Fibroblast of lung (primary cell): ENCODE measurements around the gene LRRC8A. TPM values are rescaled to one million over a fixed set of nuclear protein-coding genes. Genes with fewer than 3 reads are reported as not detected.

Experiments
- DNase-seq, 2 donors: peaks; one replicate each; pipeline versions ENCODE4 v3.0.0 to v3.0.0-alpha.2; 2010; ENCODE audit warnings: low read depth in 2 of 2
- H2AFZ ChIP-seq: 2 replicates; pipeline ENCODE4 v1.5.1; 2012; ENCODE audit warnings: low read length, control low read depth, inconsistent platforms
- H3K27ac ChIP-seq: 2 replicates; pipeline ENCODE4 v1.5.1; 2011; ENCODE audit warnings: low read length, control low read depth; ENCODE audit not compliant: insufficient read depth
- H3K27me3 ChIP-seq: 2 replicates; pipeline ENCODE4 v1.5.1; 2011; ENCODE audit warnings: mild to moderate bottlenecking, low read length; ENCODE audit not compliant: control insufficient read depth, insufficient read depth
- H3K36me3 ChIP-seq: 2 replicates; pipeline ENCODE4 v1.5.1; 2011; ENCODE audit warnings: low read length; ENCODE audit not compliant: control insufficient read depth, insufficient read depth
- H3K4me1 ChIP-seq: 2 replicates; pipeline ENCODE4 v1.5.1; 2011; ENCODE audit warnings: low read length; ENCODE audit not compliant: control insufficient read depth, insufficient read depth; ENCODE audit errors: extremely low read depth
- H3K4me2 ChIP-seq: 2 replicates; pipeline ENCODE4 v1.5.1; 2011; ENCODE audit warnings: low read length, control low read depth; ENCODE audit not compliant: insufficient read depth; ENCODE audit errors: extremely low read depth
- H3K4me3 ChIP-seq, 4 experiments: fragments of 200-600 bp in 1 of 4; sonication (generic) in 1 of 4; replicated peaks in 1 of 4; 2 replicates each; pipeline ENCODE4 v1.5.1; 2011 to 2016; ENCODE audit warnings: low read length in 4 of 4, low read depth in 3 of 4, mild to moderate bottlenecking in 3 of 4, control low read depth in 2 of 4, inconsistent platforms in 1 of 4, mixed read lengths in 1 of 4; ENCODE audit not compliant: insufficient read depth in 1 of 4; ENCODE audit errors: control extremely low read depth in 1 of 4
- H3K79me2 ChIP-seq: 2 replicates; pipeline ENCODE4 v1.5.1; 2012; ENCODE audit warnings: mild to moderate bottlenecking, low read length, inconsistent platforms; ENCODE audit not compliant: control insufficient read depth, insufficient read depth
- H3K9ac ChIP-seq: 2 replicates; pipeline ENCODE4 v1.5.1; 2011; ENCODE audit warnings: mild to moderate bottlenecking, low read length, control low read depth; ENCODE audit not compliant: insufficient read depth
- H3K9me3 ChIP-seq: 2 replicates; pipeline ENCODE4 v1.5.1; 2012; ENCODE audit warnings: low read depth, low read length; ENCODE audit not compliant: control insufficient read depth, insufficient read depth
- H4K20me1 ChIP-seq: 2 replicates; pipeline ENCODE4 v1.5.1; 2011; ENCODE audit warnings: low read length; ENCODE audit not compliant: control insufficient read depth, insufficient read depth; ENCODE audit errors: extremely low read depth
- CTCF ChIP-seq, 2 donors: IDR thresholded peaks in 1 of 2; conservative IDR thresholded peaks in 1 of 2; 1 replicate in 1 of 2; 2 replicates in 1 of 2; pipeline ENCODE4 v1.5.1; 2011 to 2012; ENCODE audit warnings: low read length in 2 of 2, control low read depth in 1 of 2, inconsistent platforms in 1 of 2, low read depth in 1 of 2, mild to moderate bottlenecking in 1 of 2
- EZH2 ChIP-seq: IDR thresholded peaks from 2 replicates; pipeline ENCODE4 v1.5.1; 2012; ENCODE audit warnings: low read length, control low read depth, mild to moderate bottlenecking; ENCODE audit errors: missing control alignments
- polyA plus RNA-seq, 2 donors: library from polyadenylated mRNA; depleted of rRNA in 1 of 2; stranded (reverse) in 1 of 2; unstranded in 1 of 2; fragments of >200 nt; gene quantifications; 2 replicates each; pipeline ENCODE4 v1.2.1, GENCODE V29; 2011 to 2012; ENCODE audit warnings: missing spikeins in 1 of 2
- total RNA-seq: library from RNA; depleted of rRNA; stranded (reverse); fragments of >200 nt; gene quantifications from 2 replicates; pipeline ENCODE4 v1.2.1, GENCODE V29; 2014

LRRC8A gene
- total and polyA plus RNA-seq, 2 donors (not counting 1 experiment from before 2014, with no cell fraction given) = 26.1 to 35.4 TPM

GRCh38 chr9:128885376-128885775 is 3.4 kb downstream of the LRRC8A start:
- H4K20me1 ChIP-seq = no peaks in the 10 kb centered on the region
- TF ChIP-seq CTCF (conservative IDR thresholded peaks at IDR 0.05 in 1 of 2, IDR thresholded peaks at IDR 0.05 in 1 of 2; ENCODE audit: low read depth in 1 of 2, low read length in 2 of 2) (no peak), EZH2 (no peak)

DNA sequence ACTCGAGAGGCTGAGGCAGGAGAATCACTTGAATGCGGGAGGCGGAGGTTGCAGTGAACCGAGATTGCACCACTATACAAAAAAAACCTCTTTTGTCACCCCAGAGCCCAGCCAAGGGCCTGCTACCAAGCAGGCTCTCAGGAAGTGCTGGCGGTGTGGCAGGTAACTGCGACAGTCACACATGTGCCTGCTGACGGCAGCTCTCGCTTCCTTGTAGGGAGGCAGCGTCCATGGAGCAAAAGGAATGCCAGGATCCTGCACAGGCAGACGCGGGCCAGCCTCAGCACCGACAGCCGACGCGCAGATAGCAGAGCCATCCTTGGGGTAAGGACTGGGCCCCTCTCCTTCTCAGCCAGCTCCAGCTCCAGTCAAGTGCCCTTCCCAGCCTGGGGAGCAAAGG is 3.9 kb downstream of the LRRC8A start:
- H3K4me3 ChIP-seq = no peak overlapping the region
- peaks cover 75% of the 10 kb centered on the region for H3K79me2 ChIP-seq
- H3K4me2 ChIP-seq = no peak overlapping the region
- no peaks in the 10 kb centered on the region for H3K27me3 ChIP-seq
- H3K9me3 ChIP-seq = no peaks in the 10 kb centered on the region
- H3K4me1 ChIP-seq = peaks cover 6% of the 10 kb centered on the region
- H2AFZ ChIP-seq = no peak overlapping the region
- H3K36me3 ChIP-seq = peaks cover 23% of the 10 kb centered on the region
- DNase-seq = no peak
- TF ChIP-seq EZH2 (no peak), CTCF (conservative IDR thresholded peaks at IDR 0.05 in 1 of 2, IDR thresholded peaks at IDR 0.05 in 1 of 2; ENCODE audit: low read depth in 1 of 2, low read length in 2 of 2) (no peak)
- H4K20me1 ChIP-seq = no peaks in the 10 kb centered on the region
- H3K27ac ChIP-seq = no peak overlapping the region
- no peak overlapping the region for H3K9ac ChIP-seq

More at GRCh38 chr9:128885376-128885775, 3.4 kb downstream of the LRRC8A start:
- Histone ChIP-seq H3K9ac (no peak overlapping the region), H3K9me3 (no peaks in the 10 kb centered on the region), H3K36me3 (peaks cover 23% of the 10 kb centered on the region), H3K4me2 (no peak overlapping the region), H3K4me1 (peaks cover 4% of the 10 kb centered on the region), H3K79me2 (peaks cover 71% of the 10 kb centered on the region), H2AFZ (no peak overlapping the region), H3K4me3 (no peak overlapping the region), H3K27me3 (no peaks in the 10 kb centered on the region), H3K27ac (no peak overlapping the region)
- DNase-seq = no peak

DNA sequence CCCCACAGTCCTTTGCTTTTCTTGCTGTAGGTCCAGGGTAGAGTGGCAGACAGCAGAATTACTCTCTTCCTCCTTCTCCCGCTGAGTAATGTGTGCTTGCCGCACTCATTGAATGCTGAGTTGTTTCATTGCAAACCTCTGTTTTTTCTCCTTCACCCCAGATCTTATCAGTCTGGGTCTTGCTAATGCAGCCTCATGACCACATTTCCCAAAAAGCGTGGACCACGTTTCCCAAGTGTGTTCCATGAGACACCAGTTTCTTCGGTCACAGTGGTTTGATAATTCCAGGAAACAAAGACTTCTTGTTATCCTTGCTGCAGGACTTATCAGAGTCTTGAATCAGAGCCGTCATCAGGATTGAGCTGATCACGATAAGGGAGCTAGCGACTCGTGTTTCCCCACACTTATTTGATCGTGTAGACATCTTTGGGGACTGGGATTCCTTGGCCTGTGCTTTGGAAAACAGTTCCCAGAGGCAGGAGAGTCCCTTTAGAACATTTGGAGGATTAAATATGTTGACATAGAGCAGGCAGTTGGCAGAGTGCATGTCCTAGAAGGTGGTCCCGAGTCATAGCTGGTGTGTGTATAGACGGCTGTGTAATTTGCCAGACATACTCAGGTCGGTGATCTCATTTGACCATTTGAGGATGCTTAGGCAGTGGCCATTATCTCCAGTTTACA is 4.4 kb downstream of the LRRC8A start:
- peaks cover 6% of the 10 kb centered on the region for H3K4me1 ChIP-seq
- no peaks in the 10 kb centered on the region for H3K9me3 ChIP-seq
- DNase-seq = peak in 1 of 2 donors; percentile 92
- no peak overlapping the region for H3K4me3 ChIP-seq
- H3K4me2 ChIP-seq = no peak overlapping the region
- H2AFZ ChIP-seq = no peak overlapping the region
- H4K20me1 ChIP-seq = no peaks in the 10 kb centered on the region
- H3K36me3 ChIP-seq = peaks cover 23% of the 10 kb centered on the region
- H3K79me2 ChIP-seq = peaks cover 77% of the 10 kb centered on the region
- no peak for TF ChIP-seq EZH2
- no peak for TF ChIP-seq CTCF (conservative IDR thresholded peaks at IDR 0.05 in 1 of 2, IDR thresholded peaks at IDR 0.05 in 1 of 2; ENCODE audit: low read depth in 1 of 2, low read length in 2 of 2)
- H3K27ac ChIP-seq = no peak overlapping the region
- no peak overlapping the region for H3K9ac ChIP-seq
- no peaks in the 10 kb centered on the region for H3K27me3 ChIP-seq
